H1 (cell line): Measurements from ENCODE around the gene USP24. TPM values are rescaled to one million over a fixed set of nuclear protein-coding genes. Genes with fewer than 3 reads are reported as not detected.

Source experiments
- CTCF ChIA-PET: fragments of 300-600 bp; sonication (Branson Sonifier 250); formaldehyde crosslinking; loops from one replicate; lab custom pipeline; 2021; ENCODE audit not compliant: partially characterized antibody; lab: Charles Lee
- POLR2A ChIA-PET: fragments of 300-600 bp; sonication (Branson Sonifier 250); formaldehyde crosslinking; loops from one replicate; lab custom pipeline; 2021; ENCODE audit warnings: inconsistent platforms; ENCODE audit not compliant: partially characterized antibody; lab: Charles Lee
- DNase-seq, 2 experiments: peaks; one replicate each; pipeline versions ENCODE4 v3.0.0 to v3.0.0-alpha.2; 2010 to 2022; ENCODE audit warnings: low spot score in 2 of 2, low read depth in 1 of 2, mixed read lengths in 1 of 2
- FAIRE-seq: peaks from 2 replicates; lab custom pipeline; 2011; peaks lifted over from hg19 to GRCh38; lab: Jason Lieb, UNC
- H2AFZ ChIP-seq: 2 replicates; pipeline ENCODE4 v1.8.1; 2012; ENCODE audit warnings: low read length, inconsistent platforms
- H2AK5ac ChIP-seq: 2 replicates; pipeline ENCODE4 v1.6.1; 2013; ENCODE audit warnings: low read depth, low read length
- H2BK120ac ChIP-seq: replicated peaks from 2 replicates; pipeline ENCODE3; 2013; ENCODE audit warnings: low read depth, low read length, inconsistent platforms
- H2BK12ac ChIP-seq: 2 replicates; pipeline ENCODE4 v1.6.1; 2013; ENCODE audit warnings: low read depth, low read length
- H2BK15ac ChIP-seq: 2 replicates; pipeline ENCODE4 v1.6.1; 2013; ENCODE audit warnings: low read length
- H2BK20ac ChIP-seq: 2 replicates; pipeline ENCODE4 v1.6.1; 2013; ENCODE audit warnings: low read length
- H2BK5ac ChIP-seq: 2 replicates; pipeline ENCODE4 v1.6.1; 2013; ENCODE audit warnings: low read depth, low read length
- H3K14ac ChIP-seq: 2 replicates; pipeline ENCODE4 v1.6.1; 2013; ENCODE audit warnings: inconsistent platforms; ENCODE audit not compliant: insufficient read length
- H3K18ac ChIP-seq: 2 replicates; pipeline ENCODE4 v1.6.1; 2013; ENCODE audit warnings: low read length; ENCODE audit errors: extremely low read depth
- H3K23ac ChIP-seq: 2 replicates; pipeline ENCODE4 v1.6.1; 2013; ENCODE audit warnings: inconsistent platforms; ENCODE audit not compliant: insufficient read length
- H3K23me2 ChIP-seq: 2 replicates; pipeline ENCODE4 v1.6.1; 2013; ENCODE audit warnings: low read depth, low read length
- H3K27ac ChIP-seq: 2 replicates; pipeline ENCODE4 v1.6.1; 2011; ENCODE audit warnings: low read depth, low read length, inconsistent platforms
- H3K27me3 ChIP-seq, 4 experiments: replicated peaks in 1 of 4; 1 replicate in 1 of 4; 2 replicates in 3 of 4; pipeline versions ENCODE4 v1.6.1 to v1.8.1; 2011 to 2013; ENCODE audit warnings: low read length in 3 of 4, mild to moderate bottlenecking in 3 of 4, inconsistent platforms in 2 of 4, mixed read lengths in 2 of 4, moderate library complexity in 1 of 4; ENCODE audit not compliant: control insufficient read depth in 3 of 4, insufficient read depth in 3 of 4; ENCODE audit errors: extremely low read depth in 1 of 4
- H3K36me3 ChIP-seq, 4 experiments: 2 replicates each; pipeline versions ENCODE4 v1.6.1 to v1.8.1; 2011 to 2013; ENCODE audit warnings: mild to moderate bottlenecking in 4 of 4, low read length in 3 of 4, moderate library complexity in 2 of 4, control low read depth in 1 of 4, inconsistent platforms in 1 of 4; ENCODE audit not compliant: insufficient read depth in 4 of 4, control insufficient read depth in 2 of 4
- H3K4ac ChIP-seq: replicated peaks from 2 replicates; pipeline ENCODE3; 2013; ENCODE audit warnings: low read length, low read depth, mixed read lengths, inconsistent platforms; ENCODE audit not compliant: insufficient read length
- H3K4me1 ChIP-seq, 4 experiments: replicated peaks in 1 of 4; 1 replicate in 1 of 4; 2 replicates in 3 of 4; pipeline versions ENCODE4 v1.6.1 to v1.8.1; 2011 to 2013; ENCODE audit warnings: low read length in 3 of 4, inconsistent platforms in 2 of 4, mixed read lengths in 1 of 4; ENCODE audit not compliant: insufficient read depth in 4 of 4, control insufficient read depth in 3 of 4
- H3K4me2 ChIP-seq, 2 experiments: 2 replicates each; pipeline versions ENCODE4 v1.6.1 to v1.8.1; 2011 to 2013; ENCODE audit warnings: low read depth in 2 of 2, low read length in 2 of 2, control low read depth in 1 of 2, inconsistent platforms in 1 of 2, mild to moderate bottlenecking in 1 of 2; ENCODE audit not compliant: insufficient read depth in 1 of 2
- H3K4me3 ChIP-seq, 4 experiments: fragments of 200-600, 300-600 bp in 1 of 4; sonication (generic), shearing (Covaris generic), sonication (Bioruptor Twin) in 1 of 4; 2 replicates each; pipeline versions ENCODE4 v1.5.1 to v1.8.1; 2011 to 2016; ENCODE audit warnings: low read length in 4 of 4, low read depth in 3 of 4, control low read depth in 2 of 4, inconsistent platforms in 2 of 4, mild to moderate bottlenecking in 2 of 4, mixed read lengths in 1 of 4, moderate library complexity in 1 of 4; ENCODE audit not compliant: insufficient read depth in 2 of 4; ENCODE audit errors: extremely low read depth in 1 of 4
- H3K56ac ChIP-seq: replicated peaks from 2 replicates; pipeline ENCODE3; 2013; ENCODE audit warnings: low read depth, mild to moderate bottlenecking, mixed read lengths, low read length, inconsistent platforms; ENCODE audit not compliant: insufficient read length
- H3K79me1 ChIP-seq: 2 replicates; pipeline ENCODE4 v1.6.1; 2013; ENCODE audit warnings: low read depth, low read length, control low read depth
- H3K79me2 ChIP-seq, 2 experiments: 2 replicates each; pipeline versions ENCODE4 v1.6.1 to v1.8.1; 2012 to 2013; ENCODE audit warnings: low read length in 2 of 2, mild to moderate bottlenecking in 2 of 2, inconsistent platforms in 1 of 2; ENCODE audit not compliant: insufficient read depth in 2 of 2, control insufficient read depth in 1 of 2
- H3K9ac ChIP-seq, 4 experiments: replicated peaks in 1 of 4; 1 replicate in 1 of 4; 2 replicates in 3 of 4; pipeline versions ENCODE4 v1.6.1 to v1.8.1; 2011 to 2013; ENCODE audit warnings: low read depth in 3 of 4, low read length in 3 of 4, control low read depth in 2 of 4, mild to moderate bottlenecking in 2 of 4, moderate library complexity in 2 of 4, inconsistent platforms in 1 of 4; ENCODE audit errors: extremely low read depth in 1 of 4
- H3K9me3 ChIP-seq, 2 experiments: 2 replicates each; pipeline versions ENCODE4 v1.6.1 to v1.8.1; 2012 to 2013; ENCODE audit warnings: mild to moderate bottlenecking in 2 of 2, moderate library complexity in 2 of 2, control low read depth in 1 of 2, inconsistent platforms in 1 of 2, low read depth in 1 of 2, low read length in 1 of 2, mixed read lengths in 1 of 2; ENCODE audit not compliant: insufficient read depth in 2 of 2
- H4K20me1 ChIP-seq, 2 experiments: replicated peaks in 1 of 2; 2 replicates each; pipeline versions ENCODE3 to v1.8.1; 2011 to 2013; ENCODE audit warnings: inconsistent platforms in 2 of 2, low read length in 2 of 2, mild to moderate bottlenecking in 1 of 2; ENCODE audit not compliant: insufficient read depth in 2 of 2, control insufficient read depth in 1 of 2
- H4K5ac ChIP-seq: 2 replicates; pipeline ENCODE4 v1.6.1; 2013; ENCODE audit warnings: low read length, low read depth, mixed read lengths, inconsistent platforms; ENCODE audit not compliant: insufficient read length
- H4K8ac ChIP-seq: 2 replicates; pipeline ENCODE4 v1.8.0; 2013; ENCODE audit warnings: mild to moderate bottlenecking, moderate library complexity, low read length, inconsistent platforms; ENCODE audit not compliant: insufficient read depth; ENCODE audit errors: extremely low read depth
- H4K91ac ChIP-seq: replicated peaks from 2 replicates; pipeline ENCODE3; 2013; ENCODE audit warnings: low read length, mixed read lengths, inconsistent platforms; ENCODE audit not compliant: insufficient read length
- POLR2A ChIP-seq, 2 experiments: IDR thresholded peaks; 1 replicate in 1 of 2; 2 replicates in 1 of 2; pipeline ENCODE4 v1.6.1; 2011; ENCODE audit warnings: low read depth in 2 of 2, low read length in 2 of 2, mild to moderate bottlenecking in 2 of 2; ENCODE audit errors: control extremely low read depth in 1 of 2
- WGBS, 2 experiments: shearing (Covaris generic) in 1 of 2; methylation state at CpG; one replicate each; pipeline versions ENCODE4 v1.1.6 to v1.1.7; 2013 to 2015; ENCODE audit warnings: low lambda C conversion rate in 2 of 2, mixed read lengths in 2 of 2, inconsistent platforms in 1 of 2, low coverage in 1 of 2, missing lambda C conversion rate in 1 of 2; ENCODE audit not compliant: insufficient replicate concordance in 2 of 2, insufficient coverage in 1 of 2, insufficient read length in 1 of 2; ENCODE audit errors: extremely low coverage in 1 of 2, missing lambda C conversion rate in 1 of 2; 5-methylcytosine and 5-hydroxymethylcytosine counted together
- polyA plus RNA-seq, 7 experiments: library from polyadenylated mRNA; depleted of rRNA in 3 of 7; stranded (reverse) in 5 of 7; unstranded in 2 of 7; fragments of >200 nt in 5 of 7; fragments of 200-250 nt in 2 of 7; gene quantifications; 1 replicate in 5 of 7; 2 replicates in 1 of 7; 4 replicates in 1 of 7; pipeline versions ENCODE4 v1.2.1 to v1.2.3, GENCODE V29; 2011 to 2013; ENCODE audit warnings: missing spikeins in 2 of 7, mixed read lengths in 2 of 7
- total RNA-seq: library from RNA; stranded (reverse); fragmentation: NEBNext Ultra II Directional; extraction: Animal tissue kit (Norgen Biotek cat#: 25700); gene quantifications from 2 replicates; pipeline ENCODE4 v1.2.1, GENCODE V29; 2021

The USP24 gene
- total and polyA plus RNA-seq, 2 of the 8 experiments (the other 6 are each of a cell fraction or from before 2014, with no cell fraction given), result 11.1 to 34.6 TPM

- no peak overlapping the region for H2BK5ac ChIP-seq
- no peak overlapping the region for H3K27ac ChIP-seq
- H2AFZ ChIP-seq, result no peak overlapping the region
- H3K56ac ChIP-seq, result no peak overlapping the region
- no peaks in the 10 kb centered on the region for H3K23me2 ChIP-seq
- no peak overlapping the region for H4K5ac ChIP-seq
- H3K9ac ChIP-seq, result no peak overlapping the region; a peak in 1 of 7 replicates
- H3K4ac ChIP-seq, result no peak overlapping the region
- no peak overlapping the region for H3K4me2 ChIP-seq
- H3K4me1 ChIP-seq, result no peaks in the 10 kb centered on the region
- H3K14ac ChIP-seq, result no peak overlapping the region
- no peak for TF ChIP-seq POLR2A (IDR thresholded peaks at IDR 0.05; ENCODE audit: control extremely low read depth in 1 of 2, low read depth in 2 of 2, low read length in 2 of 2)
- no peak overlapping the region for H3K18ac ChIP-seq
- CTCF ChIA-PET, result interaction anchor here (0.8 to 4.3 kb wide), 13 partner anchors 9 to 112 kb away, joined by 3 to 31 read pairs (median 5); partner anchors contain the start of gene PCSK9
- no peak overlapping the region for H2BK120ac ChIP-seq
- H3K4me3 ChIP-seq, result no peak overlapping the region
- H4K91ac ChIP-seq, result no peak overlapping the region
- no peaks in the 10 kb centered on the region for H3K79me2 ChIP-seq
- no peak overlapping the region for H2BK15ac ChIP-seq
- WGBS, 2 experiments, result 93% methylated on average over 9 of the region's 9 CpGs; no CpG with 5 or more reads in 1 of the 2 experiments
- peaks cover 0 to 10% (median 2%) of the 10 kb centered on the region in 4 experiments; a peak in 3 of 8 replicates for H3K36me3 ChIP-seq
- no peak for FAIRE-seq
- POLR2A ChIA-PET, result interaction anchor here (0.5 to 1.4 kb wide), 2 partner anchors 9 to 1078 kb away, joined by 3 to 4 read pairs; no protein-coding TSS in a partner anchor
- H4K20me1 ChIP-seq, result peaks cover 0 to 25% of the 10 kb centered on the region in 2 experiments
- no peak overlapping the region for H2BK12ac ChIP-seq
- no peak overlapping the region for H2BK20ac ChIP-seq
- DNase-seq, result no peak
- no peak overlapping the region for H2AK5ac ChIP-seq
- H4K8ac ChIP-seq, result no peak overlapping the region
- no peaks in the 10 kb centered on the region for H3K9me3 ChIP-seq
- H3K27me3 ChIP-seq, result no peaks in the 10 kb centered on the region
- H3K23ac ChIP-seq, result no peak overlapping the region
- no peaks in the 10 kb centered on the region; the same call in none of the 2 replicates for H3K79me1 ChIP-seq
These were observed 164.9 kb downstream of the USP24 start for GRCh38 chr1:55050283-55050682.
